ENCODE results near the gene TRRAP. TPM values are rescaled to one million over a fixed set of nuclear protein-coding genes. Genes with fewer than 3 reads are reported as not detected.

The TRRAP gene
- total RNA-seq, 1 donor from 2014 or later, result 18.3 TPM

- DNase-seq (ENCODE audit: low read depth), result no peak
- no peak overlapping the region for H3K4me3 ChIP-seq (ENCODE audit: low read depth, low read length)
- TF ChIP-seq CTCF (conservative IDR thresholded peaks at IDR 0.05; ENCODE audit: low read depth, low read length), result no peak
Observed at GRCh38 chr7:99050971-99051370, 172.6 kb downstream of the TRRAP start.

- no peak overlapping the region for H3K4me3 ChIP-seq (ENCODE audit: low read depth, low read length)
- no peak for TF ChIP-seq CTCF (conservative IDR thresholded peaks at IDR 0.05; ENCODE audit: low read depth, low read length)
- no peak for DNase-seq (ENCODE audit: low read depth)
Observed at GRCh38 chr7:99054781-99055180, 176.4 kb downstream of the TRRAP start.

- no peak for DNase-seq (ENCODE audit: low read depth)
Observed at GRCh38 chr7:99061001-99061776, 182.9 kb downstream of the TRRAP start.

More at GRCh38 chr7:99061001-99061776, 182.9 kb downstream of the TRRAP start:
- no peak for TF ChIP-seq CTCF (conservative IDR thresholded peaks at IDR 0.05; ENCODE audit: low read depth, low read length)
- no peak overlapping the region for H3K4me3 ChIP-seq (ENCODE audit: low read depth, low read length)

Other genes with a start within 250 kb of the TRRAP start
- 0.65 and 2.4 TPM in 2 replicates for gene TMEM130, start 8.5 kb upstream of the TRRAP start, total RNA-seq

Data from epithelial cell of proximal tubule (primary cell).